Naive B cell (primary cell): Measurements from ENCODE around the gene MPZL1. TPM values are rescaled to one million over a fixed set of nuclear protein-coding genes. Genes with fewer than 3 reads are reported as not detected.

Experiments
- ATAC-seq, 2 donors: fragments of 150-1000 bp; cut with Tn5 transposase; 2 replicates each; pipeline ENCODE4 v1.10.0; 2021; ENCODE audit warnings: low read depth in 2 of 2, mild to moderate bottlenecking in 2 of 2, moderate library complexity in 2 of 2
- DNase-seq: peaks from one replicate; pipeline ENCODE4 v3.0.0; 2022
- H3K27ac Mint-ChIP-seq, 6 donors: one replicate each; pipeline ENCODE4 v1.8.0; 2020 to 2022; ENCODE audit warnings: mild to moderate bottlenecking in 6 of 6, mixed read lengths in 6 of 6, moderate library complexity in 5 of 6, inconsistent platforms in 2 of 6
- H3K27me3 Mint-ChIP-seq, 3 donors: one replicate each; pipeline ENCODE4 v1.8.0; 2021 to 2022; ENCODE audit warnings: mixed read lengths in 3 of 3, mild to moderate bottlenecking in 1 of 3
- H3K36me3 Mint-ChIP-seq, 2 donors: one replicate each; pipeline ENCODE4 v1.8.0; 2020 to 2022; ENCODE audit warnings: mixed read lengths in 2 of 2, inconsistent platforms in 1 of 2, mild to moderate bottlenecking in 1 of 2
- H3K4me1 Mint-ChIP-seq, 3 donors: one replicate each; pipeline ENCODE4 v1.8.0; 2020 to 2022; ENCODE audit warnings: mixed read lengths in 3 of 3, inconsistent platforms in 1 of 3, mild to moderate bottlenecking in 1 of 3, moderate library complexity in 1 of 3
- H3K4me3 Mint-ChIP-seq, 8 donors: one replicate each; pipeline ENCODE4 v1.8.0; 2020 to 2022; ENCODE audit warnings: mild to moderate bottlenecking in 8 of 8, mixed read lengths in 8 of 8, moderate library complexity in 8 of 8, inconsistent platforms in 2 of 8
- H3K9me3 Mint-ChIP-seq, 7 donors: one replicate each; pipeline ENCODE4 v1.8.0; 2020 to 2022; ENCODE audit warnings: mixed read lengths in 7 of 7, mild to moderate bottlenecking in 5 of 7, inconsistent platforms in 2 of 7, moderate library complexity in 1 of 7
- polyA plus RNA-seq, 6 donors: library from polyadenylated mRNA; unstranded; fragments of 300-500 nt; fragmentation: Illumina TruSeq; gene quantifications; one replicate each; pipeline ENCODE4 v1.2.3, GENCODE V29; 2021; ENCODE audit warnings: low read depth in 6 of 6

Gene MPZL1
- polyA plus RNA-seq, 6 donors from 2014 or later, result 23.5 to 64.2 (median 29.7) TPM

DNA sequence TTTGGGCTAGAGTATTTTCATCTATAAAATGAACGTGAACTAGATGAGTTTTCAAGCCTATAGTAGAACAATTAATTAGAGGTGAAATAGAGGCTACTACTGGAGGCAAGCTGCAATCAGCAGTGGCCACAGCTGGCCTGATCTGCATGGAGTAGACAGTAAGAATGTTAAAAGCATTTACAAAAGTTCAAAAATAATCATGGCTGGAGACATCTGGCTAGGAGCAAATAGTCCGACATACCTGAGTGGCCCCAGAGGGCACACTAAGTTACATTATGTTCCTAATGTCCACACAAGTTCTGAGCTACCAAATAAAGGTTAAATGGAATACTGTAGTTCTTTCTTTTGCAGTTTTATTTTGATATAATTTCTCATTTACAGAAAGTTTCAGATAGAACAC, 28.0 kb downstream of the MPZL1 start:
- Mint-ChIP-seq H3K36me3 (no peaks in the 10 kb centered on the region), H3K4me3 (no peak overlapping the region), H3K27ac (peak overlapping the region in 2 of 6 donors; percentile 21 to 44)

DNA sequence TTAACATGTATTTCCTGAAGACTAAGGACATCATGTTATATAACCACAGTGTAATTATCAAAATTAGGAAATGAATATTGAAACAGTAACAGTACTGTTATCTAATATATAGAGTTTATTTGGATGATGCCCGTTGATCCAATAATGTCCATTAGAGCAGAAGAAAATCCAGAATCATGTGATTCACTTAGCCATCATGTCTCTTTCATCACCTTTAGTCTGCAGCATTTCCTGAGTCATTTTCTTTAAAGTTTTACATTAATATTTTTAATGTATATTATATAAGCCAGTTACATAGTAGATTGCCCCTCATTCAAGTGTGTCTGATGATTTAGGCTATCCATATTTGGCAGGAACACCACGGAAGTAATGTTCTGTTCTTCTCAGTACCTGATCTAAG, 28.9 kb downstream of the MPZL1 start:
- no peak overlapping the region for H3K27ac Mint-ChIP-seq
- no peak for ATAC-seq
- no peaks in the 10 kb centered on the region for H3K9me3 Mint-ChIP-seq
- no peak for DNase-seq
- H3K4me3 Mint-ChIP-seq, result no peak overlapping the region
- H3K4me1 Mint-ChIP-seq, result peaks cover 35 to 63% (median 46%) of the 10 kb centered on the region in 3 donors
- H3K36me3 Mint-ChIP-seq, result no peaks in the 10 kb centered on the region
- H3K27me3 Mint-ChIP-seq, result no peaks in the 10 kb centered on the region

More for the DNA sequence above, 28.0 kb downstream of the MPZL1 start:
- no peak for ATAC-seq
- no peak for DNase-seq
- Mint-ChIP-seq H3K27me3 (no peaks in the 10 kb centered on the region), H3K4me1 (peaks cover 35 to 60% (median 47%) of the 10 kb centered on the region in 3 donors), H3K9me3 (no peaks in the 10 kb centered on the region)

DNA sequence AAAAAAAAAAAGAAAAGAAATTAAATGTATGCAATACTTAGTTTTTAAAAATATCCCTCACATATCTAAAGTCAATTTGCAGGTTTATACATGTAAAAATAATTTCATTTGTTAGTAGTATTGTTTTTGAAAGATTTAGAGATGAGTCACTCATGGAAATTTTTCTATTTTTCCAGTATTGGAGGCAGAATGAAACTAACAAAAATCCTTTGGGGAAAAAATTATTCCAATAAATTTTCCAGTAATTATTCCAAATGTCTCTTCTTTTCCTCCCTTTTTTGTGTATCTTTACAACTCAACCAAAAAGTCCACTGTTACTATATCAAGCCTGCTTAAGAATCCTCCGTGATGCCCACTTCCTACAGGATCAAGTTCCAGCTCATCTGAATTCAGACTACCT, 29.9 kb downstream of the MPZL1 start:
- ATAC-seq, result no peak
- Mint-ChIP-seq H3K4me1 (peaks cover 28 to 61% (median 42%) of the 10 kb centered on the region in 3 donors), H3K27me3 (no peaks in the 10 kb centered on the region), H3K36me3 (no peaks in the 10 kb centered on the region), H3K4me3 (peak overlapping the region in 1 of 8 donors; percentile 7), H3K27ac (peak overlapping the region in 3 of 6 donors; percentile 25 to 65 (median 38)), H3K9me3 (no peaks in the 10 kb centered on the region)
- DNase-seq, result no peak

DNA sequence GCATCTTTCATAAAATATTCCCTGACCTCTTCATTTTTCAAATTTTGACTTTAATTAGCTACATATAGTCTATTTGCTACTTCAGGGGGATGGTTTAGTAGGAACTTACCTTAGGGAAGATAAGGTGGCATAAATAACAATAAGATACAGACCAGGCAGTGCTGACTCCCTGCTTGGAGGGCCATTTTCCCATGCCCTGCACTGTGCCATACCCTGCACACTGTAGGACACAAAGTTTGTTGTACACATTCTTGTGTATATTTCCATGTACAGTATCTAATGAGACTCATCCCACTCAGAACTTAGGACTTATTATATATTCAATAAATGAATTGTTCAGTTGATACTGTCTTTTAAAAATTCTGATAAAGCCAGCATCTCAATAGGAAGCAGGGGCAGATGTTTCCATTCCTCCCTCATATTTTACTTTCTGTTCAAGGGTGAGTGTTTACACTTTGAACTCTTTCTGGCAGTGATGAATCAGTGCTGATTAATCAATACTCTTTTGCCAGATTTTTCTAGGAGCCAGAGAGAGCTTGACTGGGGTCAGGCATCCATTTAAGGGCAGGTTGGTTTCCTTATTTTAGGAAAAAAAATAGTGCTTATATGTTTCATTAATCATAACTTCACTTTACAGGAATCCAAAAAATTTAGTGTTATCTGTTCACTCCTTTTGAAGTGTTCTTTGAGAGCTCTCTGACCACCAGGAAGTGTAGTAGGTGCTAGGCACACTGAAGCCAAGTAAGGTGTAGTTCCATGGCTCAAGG, 30.6 kb downstream of the MPZL1 start:
- H3K9me3 Mint-ChIP-seq, result no peaks in the 10 kb centered on the region
- no peaks in the 10 kb centered on the region for H3K27me3 Mint-ChIP-seq
- peak overlapping the region in 7 of 8 donors; percentile 55 to 89 (median 80) for H3K4me3 Mint-ChIP-seq
- no peak for ATAC-seq
- H3K36me3 Mint-ChIP-seq, result no peaks in the 10 kb centered on the region
- peak overlapping the region; percentile 65 to 94 (median 88) for H3K27ac Mint-ChIP-seq
- DNase-seq, result no peak
- peaks cover 30 to 59% (median 42%) of the 10 kb centered on the region in 3 donors for H3K4me1 Mint-ChIP-seq

DNA sequence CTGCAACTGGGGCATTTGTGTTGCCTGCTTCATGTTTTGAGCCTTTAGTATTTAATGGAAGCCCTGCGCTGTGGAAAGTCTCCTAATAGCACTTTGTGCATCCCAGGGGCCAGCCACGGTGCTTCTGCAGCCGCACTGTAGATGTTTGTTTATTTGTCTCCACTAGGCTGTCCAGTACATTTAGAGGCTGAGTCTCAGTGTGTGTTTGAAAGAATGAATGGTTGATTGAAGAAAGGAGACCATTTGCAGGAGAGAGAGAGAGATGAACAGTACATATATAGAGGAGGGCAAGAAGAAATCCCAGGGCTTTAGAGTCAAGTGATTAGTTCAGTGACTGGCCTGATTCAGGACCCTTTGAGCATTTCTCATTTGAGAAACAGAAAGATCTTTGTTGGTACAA, 33.9 kb downstream of the MPZL1 start:
- DNase-seq (no peak), ATAC-seq (no peak)
- Mint-ChIP-seq H3K36me3 (no peaks in the 10 kb centered on the region), H3K9me3 (no peaks in the 10 kb centered on the region), H3K27me3 (no peaks in the 10 kb centered on the region), H3K4me1 (peaks cover 30 to 45% (median 36%) of the 10 kb centered on the region in 3 donors), H3K27ac (peak overlapping the region in 2 of 6 donors; percentile 8 to 17), H3K4me3 (no peak overlapping the region)

DNA sequence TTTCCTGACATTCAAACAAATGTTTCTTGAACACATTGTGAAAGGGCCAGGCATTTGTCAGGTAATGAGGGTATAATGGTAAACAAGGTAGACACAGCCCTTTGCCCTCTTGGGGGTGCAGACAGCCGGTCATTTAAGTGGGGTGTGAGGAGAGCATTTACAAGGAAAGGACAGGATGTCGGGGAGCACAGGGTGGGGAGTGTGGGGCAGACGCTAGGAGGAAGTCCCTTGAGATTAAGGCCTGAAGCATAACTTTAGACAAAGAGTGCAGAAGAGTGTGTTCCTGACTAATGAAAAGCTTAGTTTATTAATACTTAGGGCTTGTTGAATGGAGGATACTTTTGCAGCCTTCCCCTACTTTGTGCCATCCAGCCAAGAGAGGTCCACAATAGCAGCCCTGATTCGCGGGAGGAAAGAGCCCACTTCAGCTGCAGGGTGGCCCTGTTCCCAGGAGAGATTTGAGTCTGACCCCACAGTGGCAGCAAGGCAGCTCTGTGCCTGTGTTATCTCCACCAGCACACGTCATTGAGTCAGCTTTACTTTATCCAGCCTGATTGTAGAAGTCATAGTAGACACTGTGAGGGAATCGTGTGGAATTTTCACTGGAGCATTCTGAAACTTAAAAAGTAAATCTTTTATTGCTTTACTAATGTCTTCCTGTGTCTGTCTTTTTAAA, 35.1 kb downstream of the MPZL1 start:
- no peaks in the 10 kb centered on the region for H3K36me3 Mint-ChIP-seq
- no peaks in the 10 kb centered on the region for H3K9me3 Mint-ChIP-seq
- H3K4me1 Mint-ChIP-seq, result peaks cover 39 to 54% (median 40%) of the 10 kb centered on the region in 3 donors
- ATAC-seq, result no peak
- H3K27me3 Mint-ChIP-seq, result no peaks in the 10 kb centered on the region
- H3K4me3 Mint-ChIP-seq, result peak overlapping the region in 1 of 8 donors; percentile 4
- H3K27ac Mint-ChIP-seq, result peak overlapping the region in 3 of 6 donors; percentile 54 to 83 (median 83)
- DNase-seq, result no peak

DNA sequence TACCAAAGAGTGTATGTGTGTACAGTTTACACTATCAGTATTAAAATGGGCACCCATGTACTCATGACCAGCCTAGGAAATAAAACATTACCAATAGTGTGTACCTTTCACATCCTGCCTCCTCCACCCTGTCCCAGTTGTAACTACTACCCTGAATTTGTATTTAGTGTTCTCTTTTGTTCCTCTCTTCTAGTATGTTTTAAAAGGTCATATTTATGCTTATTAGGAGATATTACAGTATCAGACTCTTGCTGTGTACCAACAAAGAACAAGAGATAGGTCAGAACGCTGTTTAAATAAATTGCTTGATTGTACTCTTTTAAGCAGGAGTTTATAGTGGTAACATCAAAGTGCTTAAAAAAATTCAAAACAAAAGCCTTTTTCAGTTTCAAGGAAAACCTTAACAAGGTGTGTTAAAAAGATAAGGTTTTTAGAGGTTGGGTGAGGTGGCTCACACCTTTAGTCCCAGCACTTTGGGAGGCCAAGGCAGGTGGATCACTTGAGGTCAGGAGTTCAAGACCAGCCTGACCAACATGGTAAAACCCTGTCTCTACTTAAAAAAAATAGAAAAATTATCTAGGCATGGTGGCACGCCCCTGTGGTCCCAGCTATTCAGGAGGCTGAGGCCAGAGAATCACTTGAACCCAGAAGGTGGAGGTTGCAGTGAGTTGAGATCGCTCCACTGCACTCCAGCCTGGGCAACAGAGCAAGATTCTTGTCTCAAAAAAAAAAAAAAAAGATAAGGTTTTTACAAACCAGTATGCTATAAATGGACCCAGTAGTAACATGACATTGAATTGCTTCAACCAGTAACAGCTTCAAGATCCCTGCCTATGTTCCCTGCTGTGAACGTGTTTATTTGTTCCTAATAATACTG, 35.9 kb downstream of the MPZL1 start:
- H3K27me3 Mint-ChIP-seq, result no peaks in the 10 kb centered on the region
- DNase-seq (no peak), ATAC-seq (no peak)
- H3K4me3 Mint-ChIP-seq, result peak overlapping the region in 1 of 8 donors; percentile 37
- H3K36me3 Mint-ChIP-seq, result no peaks in the 10 kb centered on the region
- H3K27ac Mint-ChIP-seq, result peak overlapping the region in 2 of 6 donors; percentile 34 to 78
- no peaks in the 10 kb centered on the region for H3K9me3 Mint-ChIP-seq
- H3K4me1 Mint-ChIP-seq, result peaks cover 32 to 48% (median 36%) of the 10 kb centered on the region in 3 donors

DNA sequence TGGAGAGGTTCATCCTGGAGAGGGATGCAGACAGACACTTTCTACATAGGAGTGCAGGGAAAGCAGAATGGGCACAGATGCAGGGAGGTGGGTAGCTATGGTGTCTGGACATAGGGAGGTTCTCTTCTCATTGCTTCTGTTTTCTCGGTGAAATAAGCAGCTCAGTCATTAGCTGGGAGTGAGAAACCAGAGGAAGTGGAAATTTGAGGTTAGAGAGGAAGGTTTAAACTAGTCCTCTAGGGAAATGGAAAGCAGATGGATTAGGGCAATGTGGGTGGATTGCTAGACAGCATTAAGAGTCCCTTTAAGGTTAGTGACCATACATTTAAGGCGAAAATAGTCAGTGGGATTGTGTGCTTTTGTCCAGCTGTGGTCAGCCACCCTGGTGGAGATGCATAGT, 39.6 kb downstream of the MPZL1 start:
- no peaks in the 10 kb centered on the region for H3K9me3 Mint-ChIP-seq
- H3K4me1 Mint-ChIP-seq, result peaks cover 15 to 29% (median 26%) of the 10 kb centered on the region in 3 donors
- no peaks in the 10 kb centered on the region for H3K36me3 Mint-ChIP-seq
- H3K4me3 Mint-ChIP-seq, result no peak overlapping the region
- no peaks in the 10 kb centered on the region for H3K27me3 Mint-ChIP-seq
- H3K27ac Mint-ChIP-seq, result peak overlapping the region in 1 of 6 donors; percentile 23
- no peak for ATAC-seq
- DNase-seq, result no peak

DNA sequence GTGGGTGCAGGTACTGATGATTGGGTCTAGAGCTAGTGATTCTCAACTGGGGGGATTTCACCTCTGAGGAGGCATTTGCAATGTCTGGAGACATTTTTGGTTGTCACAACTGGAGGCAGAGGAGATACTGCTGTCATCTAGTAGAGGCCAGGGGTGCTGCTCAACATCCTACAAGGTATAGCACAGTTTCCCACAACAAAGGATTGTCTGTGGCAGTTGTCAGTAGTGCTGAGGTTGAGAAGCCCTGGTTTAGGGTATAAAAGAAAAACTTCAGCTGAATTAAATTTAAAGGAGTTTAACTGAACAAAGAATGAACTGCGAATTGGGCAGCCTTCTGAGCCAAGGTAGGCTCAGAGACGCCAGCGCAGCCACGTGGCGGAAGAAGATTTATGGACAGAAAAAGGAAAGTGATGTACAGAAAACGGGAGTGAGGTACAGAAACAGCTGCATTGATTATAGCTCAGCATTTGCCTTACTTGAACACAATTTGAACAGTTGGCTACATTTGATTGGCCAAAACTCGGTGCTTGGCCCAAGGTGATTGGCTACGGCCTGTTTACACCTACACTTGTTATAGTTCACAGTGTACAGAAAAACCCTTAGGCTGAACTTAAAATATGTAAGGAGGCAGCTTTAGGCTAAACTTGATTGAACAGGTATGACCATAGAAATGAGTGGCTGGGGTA, 40.4 kb downstream of the MPZL1 start:
- no peak overlapping the region for H3K4me3 Mint-ChIP-seq

DNA sequence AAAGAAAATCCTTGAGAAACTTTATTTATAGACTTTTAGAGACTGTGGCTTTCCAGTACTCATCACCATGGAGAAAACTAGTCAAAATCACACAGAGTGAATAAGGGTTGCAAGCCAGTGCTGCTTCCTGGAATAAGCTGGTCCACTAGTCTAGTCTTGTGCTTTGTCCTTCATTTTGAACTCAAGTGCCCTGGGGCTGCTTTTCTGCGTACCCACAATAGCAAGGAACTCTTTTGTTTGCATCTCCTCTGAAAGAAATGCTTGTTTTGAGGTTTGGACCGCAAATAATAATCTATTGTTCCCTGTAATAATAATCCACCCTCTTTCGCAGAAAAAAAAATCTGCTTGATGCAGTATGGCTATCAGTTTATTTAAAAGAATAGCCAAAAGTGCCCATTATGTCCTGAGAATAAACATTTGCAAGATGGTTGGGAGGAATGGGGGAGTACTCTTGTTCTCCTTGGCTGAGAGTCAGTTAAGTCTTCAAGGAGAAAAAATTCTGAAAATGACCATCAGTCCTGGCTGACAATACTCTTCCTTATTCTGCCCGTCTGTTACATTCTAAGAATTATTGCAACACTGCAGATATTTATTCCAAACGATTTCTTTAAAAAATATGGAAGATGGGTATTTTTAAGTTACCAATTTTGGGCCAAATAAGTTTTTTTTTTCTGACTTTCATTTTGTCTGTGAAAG, 41.9 kb downstream of the MPZL1 start:
- Mint-ChIP-seq H3K27ac (no peak overlapping the region), H3K36me3 (peaks cover 0 to 12% of the 10 kb centered on the region in 2 donors), H3K4me1 (peaks cover 6 to 18% (median 17%) of the 10 kb centered on the region in 3 donors), H3K4me3 (no peak overlapping the region), H3K9me3 (no peaks in the 10 kb centered on the region), H3K27me3 (no peaks in the 10 kb centered on the region)
- no peak for DNase-seq
- ATAC-seq, result no peak

More for the DNA sequence above, 40.4 kb downstream of the MPZL1 start:
- DNase-seq (no peak), ATAC-seq (no peak)
- peaks cover 9 to 21% (median 18%) of the 10 kb centered on the region in 3 donors for H3K4me1 Mint-ChIP-seq
- peak overlapping the region in 4 of 6 donors; percentile 3 to 27 (median 24) for H3K27ac Mint-ChIP-seq
- no peaks in the 10 kb centered on the region for H3K36me3 Mint-ChIP-seq
- H3K27me3 Mint-ChIP-seq, result no peaks in the 10 kb centered on the region
- no peaks in the 10 kb centered on the region for H3K9me3 Mint-ChIP-seq

DNA sequence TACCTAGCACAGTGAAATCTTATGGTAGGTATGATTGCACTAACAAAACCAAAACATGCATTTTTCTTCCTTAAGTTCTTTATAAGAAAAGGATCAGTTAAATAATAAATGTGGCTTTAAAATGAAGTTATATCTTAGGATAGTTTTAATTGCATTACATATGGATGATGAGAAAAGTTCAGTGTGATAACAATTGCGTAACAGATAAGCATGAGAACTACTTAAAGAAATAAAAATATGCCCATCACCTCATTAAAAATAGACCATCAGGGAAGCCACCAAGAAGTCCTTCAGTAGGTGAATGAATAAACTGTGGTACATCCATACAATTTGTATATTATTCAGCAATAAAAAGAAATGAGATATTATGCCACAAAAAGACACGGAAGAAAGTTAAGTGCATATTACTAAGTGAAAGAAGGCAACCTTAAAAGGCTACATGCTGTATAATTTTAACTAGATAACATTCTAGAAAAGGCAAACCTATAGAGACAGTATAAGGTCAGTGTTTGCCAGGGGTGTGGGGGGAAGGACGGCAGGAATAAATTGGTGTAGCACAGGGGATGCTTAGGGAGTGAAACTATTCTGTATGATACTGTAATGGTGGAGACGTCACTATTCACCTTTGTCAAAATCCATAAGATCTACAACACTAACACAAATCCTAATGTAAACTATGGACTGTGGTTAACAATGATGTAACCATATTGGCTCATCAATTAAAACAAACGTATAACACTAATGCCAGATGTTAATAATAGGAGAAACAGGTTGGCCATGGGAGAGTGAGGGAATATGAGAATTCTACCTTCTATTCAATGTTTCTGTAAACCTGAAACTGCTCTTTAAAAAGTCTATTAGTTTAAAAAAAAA, 42.9 kb downstream of the MPZL1 start:
- ATAC-seq (no peak), DNase-seq (no peak)
- peaks cover 6 to 18% (median 15%) of the 10 kb centered on the region in 3 donors for H3K4me1 Mint-ChIP-seq
- H3K27ac Mint-ChIP-seq, result no peak overlapping the region
- H3K36me3 Mint-ChIP-seq, result peaks cover 0 to 18% of the 10 kb centered on the region in 2 donors
- H3K4me3 Mint-ChIP-seq, result no peak overlapping the region
- no peaks in the 10 kb centered on the region for H3K9me3 Mint-ChIP-seq
- no peaks in the 10 kb centered on the region for H3K27me3 Mint-ChIP-seq
